SKM-1 treated with dmso at 0.1 percent for 144 hours (cell line): ENCODE results near the gene CFL1.
"Not testable (repeated sequence)": the region's sequence is repeated elsewhere in the genome, so short reads cannot be mapped to it uniquely, and the experiment has no call there.

Experiments
- DNase-seq: peaks from one replicate; lab custom pipeline; 2025; ENCODE audit not compliant: unreplicated experiment; lab: John Stamatoyannopoulos, UW

The CFL1 gene

GRCh38 chr11:65859812-65860277, 1.9 kb upstream of the CFL1 start:
- peak; percentile 32 for DNase-seq

- DNase-seq: peak; percentile 91
These were observed 1.3 kb upstream of the CFL1 start for GRCh38 chr11:65859095-65859811.

GRCh38 chr11:65858681-65859087, 704 bp upstream of the CFL1 start:
- no peak for DNase-seq

GRCh38 chr11:65857500-65857852, 504 bp downstream of the CFL1 start:
- DNase-seq: no peak

- DNase-seq: peak; percentile 84
These were observed 1.1 kb downstream of the CFL1 start for GRCh38 chr11:65856689-65857499.

GRCh38 chr11:65855927-65856363, 2.0 kb downstream of the CFL1 start:
- DNase-seq: no peak

- DNase-seq: no peak
These were observed 2.8 kb downstream of the CFL1 start for GRCh38 chr11:65854852-65855837.

GRCh38 chr11:65854161-65854592, 3.8 kb downstream of the CFL1 start:
- DNase-seq: no peak

- DNase-seq: no peak
These were observed 4.6 kb downstream of the CFL1 start for GRCh38 chr11:65853246-65853979.

- no peak for DNase-seq
These were observed 5.3 kb downstream of the CFL1 start for GRCh38 chr11:65852508-65853245.

GRCh38 chr11:65851811-65852507, 6.0 kb downstream of the CFL1 start:
- no peak for DNase-seq

- no peak for DNase-seq
These were observed 6.8 kb downstream of the CFL1 start for GRCh38 chr11:65851083-65851579.

GRCh38 chr11:65850217-65851082, 7.5 kb downstream of the CFL1 start:
- no peak for DNase-seq

GRCh38 chr11:65849771-65850216, 8.2 kb downstream of the CFL1 start:
- no peak for DNase-seq

- no peak for DNase-seq
These were observed 8.6 kb downstream of the CFL1 start for GRCh38 chr11:65849366-65849765.

GRCh38 chr11:65848693-65849092, 9.3 kb downstream of the CFL1 start:
- DNase-seq: not testable (repeated sequence)

GRCh38 chr11:65847746-65848145, 10.2 kb downstream of the CFL1 start:
- no peak for DNase-seq
